HG02970 (cell line): ENCODE data around the gene RRAD.

Source experiments
- ATAC-seq: cut with Tn5 transposase; IDR thresholded peaks from one replicate; pipeline ENCODE4 v1.9.1; 2021; ENCODE audit warnings: mild to moderate bottlenecking, moderate library complexity, moderate number of reproducible peaks; ENCODE audit not compliant: unreplicated experiment, low FRiP score

Gene RRAD

GRCh38 chr16:66919569-66920298 lies 5.6 kb downstream of the RRAD start:
- ATAC-seq, result no peak

GRCh38 chr16:66918803-66919568 lies 6.3 kb downstream of the RRAD start, which contains the start of gene CDH16:
CDH16 (minus strand) TSS chr16:66918885; CDS start chr16:66918065, 820 bp downstream.
- no peak for ATAC-seq

- no peak for ATAC-seq
Observed at GRCh38 chr16:66918355-66918754, 7.0 kb downstream of the RRAD start.

DNA sequence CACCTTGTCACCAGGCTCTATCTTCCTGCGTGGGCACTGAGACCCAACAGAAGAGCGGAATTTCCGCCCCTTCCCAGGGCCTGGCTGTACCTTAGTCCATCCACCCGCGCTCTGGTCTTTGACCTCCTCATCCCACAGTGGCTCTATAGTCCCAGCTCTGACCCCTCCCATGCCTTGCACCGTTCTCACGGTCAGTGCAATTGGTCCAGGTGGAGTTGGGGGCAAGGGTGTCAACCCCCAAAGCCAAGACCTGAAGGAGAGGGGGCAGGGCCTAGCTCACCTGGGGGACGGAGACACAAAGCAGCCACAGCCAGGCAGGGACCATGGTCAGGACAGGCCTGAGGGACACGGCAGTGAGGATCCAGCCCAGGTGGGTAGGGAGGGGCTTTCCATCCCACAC lies 7.6 kb downstream of the RRAD start:
- ATAC-seq, result no peak

DNA sequence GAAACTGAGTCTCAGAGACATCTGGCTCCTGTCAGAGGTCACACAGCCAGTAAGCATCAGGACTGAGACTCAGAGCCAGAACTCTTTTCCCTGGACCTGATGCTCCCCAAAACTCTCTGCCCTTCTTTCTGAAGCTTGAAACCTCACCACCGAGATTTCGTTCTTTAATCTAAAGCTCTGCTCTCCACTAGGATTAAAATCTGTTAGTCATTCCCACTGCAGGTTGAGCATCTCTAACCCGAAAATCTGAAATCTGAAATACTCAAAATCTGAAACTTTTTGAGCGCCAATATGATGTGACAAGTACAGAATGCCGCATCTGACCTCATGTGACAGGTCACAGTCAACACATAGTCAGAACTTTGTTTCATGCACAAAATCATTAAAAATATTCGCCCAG lies 8.8 kb downstream of the RRAD start:
- no peak for ATAC-seq

DNA sequence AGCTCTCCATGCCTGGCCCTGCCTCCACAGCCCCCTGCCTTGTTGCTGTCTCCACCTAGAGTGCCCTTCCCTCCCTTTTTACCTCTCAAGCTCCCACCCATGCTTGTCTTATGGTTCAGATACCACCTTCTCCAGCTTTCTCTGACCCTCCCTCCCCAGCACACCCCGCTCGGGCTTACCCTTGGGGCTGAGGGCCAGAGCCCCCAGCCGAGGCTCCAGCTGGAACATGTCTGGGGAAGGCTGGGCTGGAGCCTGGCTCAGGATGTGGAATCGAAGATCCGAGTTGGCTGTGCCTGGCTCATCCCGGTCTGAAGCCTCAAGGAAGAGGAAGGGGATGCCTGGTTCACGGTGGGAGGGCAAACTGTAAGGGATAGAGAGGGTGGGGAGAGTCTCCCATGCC lies 10.3 kb downstream of the RRAD start:
- no peak for ATAC-seq

DNA sequence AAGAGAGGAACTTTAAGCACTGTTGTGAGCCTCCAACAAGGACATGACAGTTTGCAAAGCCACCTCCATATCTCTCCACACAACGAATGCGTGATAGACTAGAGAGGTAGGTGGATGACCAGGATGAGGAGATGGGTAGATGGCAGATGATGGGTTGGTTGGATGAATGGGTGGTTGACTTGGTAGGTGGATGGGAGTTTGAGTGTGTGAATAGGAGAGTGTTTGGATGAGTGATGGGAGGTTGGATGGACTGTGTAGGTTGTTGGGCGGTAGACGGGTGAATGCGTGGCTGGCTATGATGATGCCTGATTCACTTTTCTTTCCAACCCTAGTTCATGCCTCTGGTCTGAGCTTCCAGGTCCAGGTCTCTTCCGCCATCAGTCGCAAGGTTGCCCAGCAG lies 10.8 kb downstream of the RRAD start:
- ATAC-seq, result no peak

GRCh38 chr16:66913711-66914110 lies 11.6 kb downstream of the RRAD start:
- no peak for ATAC-seq

GRCh38 chr16:66913081-66913480 lies 12.3 kb downstream of the RRAD start:
- ATAC-seq, result no peak

GRCh38 chr16:66911801-66912200 lies 13.5 kb downstream of the RRAD start:
- ATAC-seq, result no peak

- ATAC-seq, result no peak
Observed at GRCh38 chr16:66911112-66911511, 14.2 kb downstream of the RRAD start.

GRCh38 chr16:66910175-66910940 lies 15.0 kb downstream of the RRAD start:
- ATAC-seq, result no peak

DNA sequence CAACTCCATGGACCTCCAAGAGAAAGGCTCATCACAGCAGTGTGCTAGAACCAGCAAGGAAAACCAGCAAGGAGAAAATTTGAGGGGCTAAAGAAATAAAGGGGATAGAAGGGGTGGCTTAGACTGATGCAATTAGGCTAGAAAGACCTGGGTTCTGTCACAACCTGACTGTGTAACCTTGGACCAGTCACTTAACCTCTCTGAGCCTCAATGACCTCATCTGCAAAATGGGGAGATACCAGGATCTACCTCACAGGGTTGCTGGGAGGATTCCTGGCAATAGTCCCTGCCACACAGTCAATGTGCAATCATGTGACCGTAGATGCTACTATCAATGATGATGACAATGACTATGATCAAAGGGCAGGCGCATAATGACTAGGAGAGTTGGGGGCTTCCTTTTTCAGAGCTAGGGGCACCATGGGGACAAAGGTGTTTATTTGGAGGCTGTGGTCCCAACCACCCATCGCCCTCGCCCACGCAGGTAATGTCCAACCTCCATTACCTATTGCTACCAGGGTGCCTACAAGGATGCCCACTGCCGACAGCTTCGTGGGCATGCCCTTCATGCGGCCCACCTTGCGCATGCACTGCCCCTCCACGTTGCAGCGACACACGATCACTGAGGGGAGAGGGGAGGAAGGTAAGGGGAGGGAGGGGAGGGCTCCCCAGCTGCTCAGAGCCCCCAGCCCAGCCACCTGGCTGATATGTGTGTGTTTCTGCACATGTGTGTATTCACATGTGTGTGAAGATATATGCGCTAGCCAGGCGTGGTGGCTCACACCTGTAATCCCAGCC lies 16.4 kb downstream of the RRAD start:
- no peak for ATAC-seq

GRCh38 chr16:66908116-66908515 lies 17.2 kb downstream of the RRAD start:
- ATAC-seq, result no peak

- no peak for ATAC-seq
Observed at GRCh38 chr16:66906916-66907836, 18.2 kb downstream of the RRAD start.

GRCh38 chr16:66905633-66906539 lies 19.4 kb downstream of the RRAD start:
- ATAC-seq, result no peak

DNA sequence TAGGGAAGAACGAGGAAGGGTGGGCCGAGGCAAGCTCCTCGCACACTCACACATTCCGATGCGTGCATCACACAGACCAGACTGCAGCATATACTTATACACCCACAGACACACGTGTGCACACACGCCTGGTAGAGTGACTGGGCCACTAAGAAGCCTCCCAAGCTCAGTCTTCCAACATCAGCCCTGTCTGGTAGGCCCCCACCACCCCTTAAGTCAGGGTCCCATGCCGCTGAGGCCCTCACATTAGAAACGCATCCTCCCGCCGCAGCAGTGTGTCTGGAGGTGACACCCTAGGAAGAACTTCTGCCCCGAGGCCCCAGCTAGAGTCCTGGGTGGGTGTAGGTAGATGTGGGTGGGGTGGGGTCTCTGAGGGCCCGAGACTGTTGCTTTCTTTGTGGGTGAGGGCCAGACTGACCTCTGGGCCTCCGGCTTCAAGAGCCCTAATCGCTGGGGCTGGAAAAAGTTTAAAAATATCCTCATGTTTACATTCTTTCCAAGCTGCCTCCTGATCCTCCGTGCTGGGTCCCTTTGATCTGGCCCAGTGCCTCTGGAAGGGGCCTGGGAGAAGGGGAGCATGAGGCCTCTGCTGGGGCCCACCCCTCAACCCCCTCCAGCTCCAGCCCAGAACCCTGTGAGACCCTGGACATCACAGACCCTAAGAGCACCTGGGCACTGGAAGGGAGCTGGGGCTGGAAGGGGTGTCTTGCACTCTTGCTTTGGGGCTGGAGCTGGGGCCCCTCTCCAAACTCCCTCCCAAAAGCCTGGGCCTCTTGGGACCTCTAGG lies 20.3 kb downstream of the RRAD start:
- ATAC-seq, result no peak

DNA sequence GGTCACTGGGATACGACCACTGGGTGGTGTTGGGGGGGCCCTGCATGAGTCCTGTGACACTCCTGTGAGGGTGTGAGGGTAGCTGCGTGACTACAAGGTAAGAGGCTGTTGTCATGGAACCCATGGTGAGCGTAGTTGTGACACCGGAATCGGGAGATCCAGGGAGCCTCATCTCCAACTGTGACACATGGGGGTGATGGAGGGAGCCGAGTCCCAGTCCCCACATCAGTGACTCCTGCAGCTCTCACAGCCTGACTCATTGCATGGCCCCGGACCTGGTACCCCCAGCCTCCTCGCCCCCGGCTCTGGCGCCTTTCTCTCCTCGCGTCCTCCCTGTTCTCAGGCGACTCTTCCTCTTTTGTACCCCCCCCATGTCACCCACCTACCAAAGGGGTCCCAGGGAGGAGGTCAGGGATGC lies 20.9 kb downstream of the RRAD start:
- ATAC-seq, result no peak
